GM10266 (cell line): ENCODE measurements around the gene TMEM203.

ENCODE experiments used
- DNase-seq: peaks from one replicate; pipeline ENCODE4 v3.0.0; 2012; ENCODE audit errors: extremely low spot score
- TF ChIP-seq, protein P1 (sequence below): IDR thresholded peaks from 2 replicates; pipeline ENCODE4 v1.5.1; 2012; ENCODE audit warnings: mild to moderate bottlenecking, low read depth; ENCODE audit not compliant: control insufficient read depth, insufficient read depth; ENCODE audit errors: missing control alignments

TMEM203 gene

DNA sequence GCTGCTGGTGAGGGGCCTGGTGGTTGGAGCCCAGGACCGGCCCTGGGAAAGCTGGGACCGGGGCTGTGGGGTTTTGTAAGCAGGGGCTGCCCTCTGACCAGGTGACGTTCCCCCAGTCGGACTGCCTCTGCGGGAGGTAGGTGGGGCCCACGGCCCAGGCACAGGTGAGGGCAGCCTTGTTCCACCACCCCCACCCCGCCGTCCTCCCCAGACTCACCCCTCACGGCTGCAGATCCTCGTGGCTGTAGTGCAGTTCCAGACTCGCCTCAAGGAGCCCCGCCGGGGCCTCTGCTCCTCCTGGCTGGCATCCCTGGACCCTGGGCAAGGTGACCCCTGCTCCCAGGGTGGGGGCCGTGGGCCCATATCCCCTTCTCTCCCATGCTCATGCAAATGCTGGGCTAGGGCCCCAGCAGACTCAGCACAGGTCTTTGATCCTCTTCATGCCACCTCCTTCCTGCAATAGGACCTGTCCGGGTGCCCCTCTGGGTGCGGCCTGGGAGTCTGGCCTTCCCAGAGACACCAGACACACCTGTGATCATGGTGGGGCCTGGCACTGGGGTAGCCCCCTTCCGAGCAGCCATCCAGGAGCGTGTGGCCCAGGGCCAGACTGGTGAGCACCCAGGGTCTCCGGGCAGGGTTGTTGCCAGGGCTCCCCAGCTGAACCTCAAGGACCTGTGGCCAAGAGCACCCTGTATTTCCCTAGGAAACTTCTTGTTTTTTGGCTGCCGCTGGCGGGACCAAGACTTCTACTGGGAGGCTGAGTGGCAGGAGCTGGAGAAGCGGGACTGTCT is 9.9 kb upstream of the TMEM203 start:
- TF ChIP-seq, protein P1, sequence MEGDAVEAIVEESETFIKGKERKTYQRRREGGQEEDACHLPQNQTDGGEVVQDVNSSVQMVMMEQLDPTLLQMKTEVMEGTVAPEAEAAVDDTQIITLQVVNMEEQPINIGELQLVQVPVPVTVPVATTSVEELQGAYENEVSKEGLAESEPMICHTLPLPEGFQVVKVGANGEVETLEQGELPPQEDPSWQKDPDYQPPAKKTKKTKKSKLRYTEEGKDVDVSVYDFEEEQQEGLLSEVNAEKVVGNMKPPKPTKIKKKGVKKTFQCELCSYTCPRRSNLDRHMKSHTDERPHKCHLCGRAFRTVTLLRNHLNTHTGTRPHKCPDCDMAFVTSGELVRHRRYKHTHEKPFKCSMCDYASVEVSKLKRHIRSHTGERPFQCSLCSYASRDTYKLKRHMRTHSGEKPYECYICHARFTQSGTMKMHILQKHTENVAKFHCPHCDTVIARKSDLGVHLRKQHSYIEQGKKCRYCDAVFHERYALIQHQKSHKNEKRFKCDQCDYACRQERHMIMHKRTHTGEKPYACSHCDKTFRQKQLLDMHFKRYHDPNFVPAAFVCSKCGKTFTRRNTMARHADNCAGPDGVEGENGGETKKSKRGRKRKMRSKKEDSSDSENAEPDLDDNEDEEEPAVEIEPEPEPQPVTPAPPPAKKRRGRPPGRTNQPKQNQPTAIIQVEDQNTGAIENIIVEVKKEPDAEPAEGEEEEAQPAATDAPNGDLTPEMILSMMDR: no peak
- no peak for DNase-seq

- no peak for DNase-seq
- TF ChIP-seq, protein P1: no peak
These were observed 9.2 kb upstream of the TMEM203 start for GRCh38 chr9:137214620-137215019.

- TF ChIP-seq, protein P1: peak; percentile 24
These were observed 8.0 kb upstream of the TMEM203 start for GRCh38 chr9:137213160-137214060.

DNA sequence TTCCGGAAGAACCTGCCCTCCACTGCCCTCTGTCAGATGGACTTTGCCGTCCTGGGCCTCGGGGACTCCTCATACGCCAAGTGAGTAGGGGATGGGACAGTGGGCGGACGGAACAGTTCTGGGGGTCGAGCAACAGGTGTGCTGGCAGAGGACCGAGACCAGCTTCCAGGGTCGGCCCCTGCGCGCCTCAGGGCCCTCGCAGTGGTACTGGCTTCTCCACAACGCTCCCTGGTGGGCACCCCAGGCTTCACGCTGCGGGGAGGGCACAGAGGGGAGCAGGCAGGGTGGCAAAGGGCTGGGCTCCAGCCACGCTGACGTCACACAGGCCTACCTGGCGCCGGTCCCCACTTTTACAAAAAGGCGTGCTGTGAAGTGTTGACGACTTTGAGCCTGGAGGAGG is 7.1 kb upstream of the TMEM203 start:
- TF ChIP-seq, protein P1: no peak

More at GRCh38 chr9:137213160-137214060, 8.0 kb upstream of the TMEM203 start:
- no peak for DNase-seq

GRCh38 chr9:137211532-137211931 is 6.1 kb upstream of the TMEM203 start:
- DNase-seq: no peak
- TF ChIP-seq, protein P1: no peak

More for the DNA sequence above, 7.1 kb upstream of the TMEM203 start:
- DNase-seq: no peak

GRCh38 chr9:137206602-137207001 is 1.2 kb upstream of the TMEM203 start:
- no peak for DNase-seq
- TF ChIP-seq, protein P1: no peak

DNA sequence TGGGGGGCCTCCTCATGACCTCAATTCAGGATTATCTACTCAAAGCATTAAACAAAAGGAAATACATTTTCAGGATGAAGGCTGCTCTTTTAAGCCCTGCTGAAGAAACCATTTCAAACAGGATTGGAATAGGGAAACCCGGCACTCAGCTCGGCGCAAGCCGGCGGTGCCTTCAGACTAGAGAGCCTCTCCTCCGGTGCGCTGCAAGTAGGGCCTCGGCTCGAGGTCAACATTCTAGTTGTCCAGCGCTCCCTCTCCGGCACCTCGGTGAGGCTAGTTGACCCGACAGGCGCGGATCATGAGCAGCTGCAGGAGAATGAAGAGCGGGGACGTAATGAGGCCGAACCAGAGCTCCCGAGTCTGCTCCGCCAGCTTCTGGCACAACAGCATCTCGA is 720 bp downstream of the TMEM203 start:
- TF ChIP-seq, protein P1: no peak
- DNase-seq: no peak
